Anterior cingulate cortex (tissue), 58 donors: ENCODE measurements around the gene TMPRSS7.
A peak's percentile ranks its signal among the peaks of the same experiment; 100 is the strongest.

ENCODE experiments used
- DNase-seq, 58 donors: peaks; one replicate each; lab custom pipeline; 2025; lab: John Stamatoyannopoulos, UW

The TMPRSS7 gene

DNA sequence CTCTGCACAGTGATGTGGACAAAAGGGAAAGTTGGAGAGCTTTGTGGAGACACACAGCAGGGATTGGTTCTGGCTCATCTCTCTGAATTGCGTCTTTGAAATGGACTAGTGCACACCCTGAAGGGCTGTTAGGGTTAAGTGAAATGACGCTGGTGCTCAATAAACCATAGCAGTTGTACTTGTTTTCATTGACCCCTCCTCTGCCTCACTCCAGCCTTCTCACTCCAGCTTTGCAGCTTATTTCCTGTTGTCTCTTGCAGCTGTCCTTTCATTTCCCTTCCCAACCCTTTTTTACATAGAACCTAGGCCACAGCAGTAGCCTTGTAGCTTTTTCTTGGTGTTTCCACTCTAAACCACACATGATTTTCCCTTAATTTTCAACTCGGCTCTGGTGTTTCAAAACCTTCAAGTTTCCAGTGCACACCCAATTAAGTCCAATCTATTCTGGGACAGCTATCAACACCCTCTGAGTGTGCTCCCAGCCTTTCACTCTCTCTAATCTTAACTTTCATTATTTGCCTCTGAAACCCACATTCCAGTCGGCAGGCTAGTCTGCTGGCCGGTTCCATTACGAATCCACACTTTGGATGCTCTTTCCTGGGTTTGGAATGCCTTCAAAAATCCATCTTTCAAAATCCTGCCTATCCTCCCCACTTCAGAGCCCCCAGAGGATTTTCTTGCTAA is 58.1 kb downstream of the TMPRSS7 start:
- DNase-seq, result no peak

- no peak for DNase-seq
These were observed 58.6 kb downstream of the TMPRSS7 start for GRCh38 chr3:112093180-112093522.

- DNase-seq, result no peak
These were observed 61.2 kb downstream of the TMPRSS7 start for GRCh38 chr3:112095731-112096130.

- DNase-seq, result no peak
These were observed 61.6 kb downstream of the TMPRSS7 start for GRCh38 chr3:112096176-112096575.

- no peak for DNase-seq
These were observed 62.8 kb downstream of the TMPRSS7 start for GRCh38 chr3:112097378-112097777.

GRCh38 chr3:112101916-112102315 is 67.4 kb downstream of the TMPRSS7 start:
- DNase-seq, result no peak

DNA sequence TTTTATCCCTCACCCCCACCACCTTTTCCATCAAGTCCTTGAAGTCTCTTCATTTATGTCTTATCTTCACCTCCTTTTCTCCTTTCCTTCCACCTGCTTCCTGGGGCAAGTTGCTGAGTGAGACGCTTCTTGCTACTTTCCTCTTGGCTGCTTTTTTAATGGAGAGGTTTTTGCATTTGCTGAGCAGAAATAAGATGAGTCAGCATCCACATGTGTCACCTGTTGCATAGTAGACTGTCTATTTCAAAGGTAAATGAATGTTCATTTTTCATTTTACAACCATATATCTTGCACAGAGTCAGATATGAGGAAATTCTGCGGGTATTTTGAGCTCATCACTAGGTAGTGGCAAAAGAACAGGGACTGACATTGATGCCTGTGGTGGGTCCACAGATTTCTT is 70.2 kb downstream of the TMPRSS7 start:
- no peak for DNase-seq

DNA sequence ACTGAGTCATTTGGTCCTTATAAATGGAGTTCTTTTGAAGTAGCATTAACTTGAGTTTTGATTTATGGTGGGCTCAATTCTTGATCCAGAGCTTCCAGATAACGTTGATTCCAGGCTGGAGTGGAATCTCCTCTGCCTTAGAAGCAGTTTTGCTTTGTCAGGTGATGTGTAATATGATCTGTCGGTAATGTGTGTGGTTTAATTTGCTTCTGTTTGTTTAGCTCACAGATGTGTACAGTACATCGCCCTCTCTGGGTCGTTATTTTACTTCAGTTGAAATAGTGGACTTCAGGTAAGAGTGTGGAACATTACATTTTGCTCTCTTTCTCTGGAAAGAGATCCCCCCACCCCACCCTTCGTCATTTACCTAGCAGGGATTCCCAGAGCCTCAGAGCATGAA is 74.8 kb downstream of the TMPRSS7 start:
- no peak for DNase-seq

DNA sequence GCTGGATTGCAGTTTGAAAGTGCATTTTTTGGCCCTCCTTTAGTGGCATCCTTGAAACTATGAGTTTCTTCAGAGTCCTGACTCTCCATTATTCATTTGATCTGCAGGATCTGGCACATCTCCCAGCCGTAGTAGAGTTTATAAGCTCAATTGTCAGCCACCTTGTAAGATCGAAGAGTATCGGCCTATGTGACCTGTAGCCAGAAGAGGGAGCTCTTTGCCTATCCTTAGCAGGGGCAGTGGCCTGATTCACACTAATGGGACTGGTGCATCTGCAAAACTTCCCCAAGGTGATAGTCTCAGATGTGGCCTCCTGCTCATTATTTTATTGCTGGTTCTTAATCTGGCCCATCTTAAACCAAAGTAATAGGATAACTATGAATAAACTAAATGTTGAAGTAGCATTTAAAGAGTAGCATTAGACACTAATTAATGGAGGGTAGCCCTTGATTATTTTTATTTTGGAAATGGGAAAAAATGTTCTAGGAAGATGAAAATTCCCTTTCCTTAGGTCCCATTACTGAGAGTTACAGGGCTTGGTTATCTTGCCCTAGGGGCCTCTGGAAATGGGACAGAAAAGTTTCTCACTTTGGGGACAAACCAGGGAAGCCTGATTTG is 77.4 kb downstream of the TMPRSS7 start:
- peak in 23 of 58 donors; percentile 2 to 28 (median 8) for DNase-seq

DNA sequence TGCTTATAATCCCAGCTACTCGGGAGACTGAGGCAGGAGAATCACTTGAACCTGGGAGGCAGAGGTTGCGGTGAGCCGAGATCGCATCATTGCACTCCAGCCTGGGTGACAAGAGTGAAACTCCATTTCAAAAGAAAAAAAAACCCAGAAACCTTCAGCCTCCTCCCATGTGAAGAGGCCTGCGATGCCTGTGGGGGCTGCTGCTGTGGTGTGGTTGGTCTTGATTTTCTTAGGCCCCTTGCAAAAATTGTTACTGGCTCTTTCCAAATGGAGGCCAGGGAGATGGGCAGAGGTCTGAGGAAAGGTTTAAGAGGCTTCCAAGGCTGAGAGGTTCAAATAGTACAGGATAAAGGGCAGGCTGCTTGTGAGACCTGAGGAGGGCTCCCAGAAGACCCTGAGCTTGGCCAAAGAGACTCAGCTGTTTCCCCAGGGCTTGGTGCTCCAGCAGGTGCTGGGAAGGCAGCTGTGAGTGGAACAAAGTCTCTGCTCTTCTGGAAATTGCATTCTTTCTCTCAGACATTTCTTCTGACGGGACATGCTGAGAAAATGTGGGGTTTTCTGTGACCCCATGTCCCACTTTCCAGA is 80.1 kb downstream of the TMPRSS7 start:
- no peak for DNase-seq

- DNase-seq, result no peak
These were observed 80.7 kb downstream of the TMPRSS7 start for GRCh38 chr3:112115161-112115739.

DNA sequence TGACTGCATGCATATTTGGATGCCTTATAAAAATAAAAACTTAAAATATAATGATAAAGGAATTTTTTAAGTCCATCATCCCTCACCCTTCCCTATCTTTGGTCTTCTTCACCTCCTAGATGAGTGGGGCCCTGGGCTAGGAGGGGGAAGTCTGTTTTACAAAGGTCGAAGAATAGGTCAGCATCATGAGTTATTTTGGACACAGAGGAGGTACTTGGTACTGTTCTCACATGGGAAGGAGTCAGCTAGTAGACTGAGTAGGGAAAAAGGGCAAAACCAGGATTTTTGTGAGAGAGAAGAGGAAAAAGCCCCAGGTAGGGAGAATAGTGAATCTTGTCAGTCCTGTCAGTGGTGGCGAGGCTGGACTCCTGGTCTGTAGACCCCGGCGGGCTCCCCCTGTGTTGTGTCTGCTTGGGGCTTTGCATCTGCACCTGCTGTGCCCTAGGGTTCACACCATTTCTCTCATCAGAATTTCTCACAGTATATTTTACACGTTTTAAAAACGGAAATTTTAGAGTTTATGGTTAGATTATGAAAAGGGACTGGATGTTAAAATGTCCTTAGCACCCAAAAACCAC is 81.4 kb downstream of the TMPRSS7 start:
- no peak for DNase-seq

DNA sequence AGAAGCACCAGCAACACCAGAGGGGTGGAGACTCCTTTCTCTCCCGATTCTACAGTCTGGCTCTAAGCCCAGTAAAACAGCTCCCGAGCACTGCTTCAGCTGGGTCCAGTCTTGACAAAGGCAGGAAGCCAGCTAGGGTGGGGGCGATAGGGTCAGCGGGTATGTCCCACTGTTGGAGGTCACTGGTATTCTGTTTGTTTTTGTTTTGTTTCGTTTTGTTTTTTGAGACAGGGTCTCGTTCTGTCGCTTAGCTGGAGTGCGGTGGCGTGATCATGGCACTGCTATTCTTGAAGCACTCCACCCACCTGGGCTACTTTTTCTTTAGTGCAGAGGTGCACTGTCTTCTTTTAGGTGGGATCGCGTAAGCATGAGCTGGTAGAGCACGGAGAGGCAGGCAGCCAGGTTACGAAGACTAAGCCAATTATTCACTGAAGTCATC is 82.2 kb downstream of the TMPRSS7 start:
- DNase-seq, result no peak

- no peak for DNase-seq
These were observed 82.9 kb downstream of the TMPRSS7 start for GRCh38 chr3:112117415-112117814.

- peak in 17 of 58 donors; percentile 1 to 32 (median 8) for DNase-seq
These were observed 83.5 kb downstream of the TMPRSS7 start for GRCh38 chr3:112117841-112118571.

GRCh38 chr3:112119962-112120836 is 85.7 kb downstream of the TMPRSS7 start:
- no peak for DNase-seq

GRCh38 chr3:112121577-112122547 is 87.3 kb downstream of the TMPRSS7 start:
- no peak for DNase-seq

- DNase-seq, result no peak
These were observed 88.3 kb downstream of the TMPRSS7 start for GRCh38 chr3:112122870-112123269.
